Suppressor macrophage treated with lipopolysaccharide for 1 hour (primary cell): ENCODE results near the gene HHIPL1.

Experiments
- DNase-seq, 3 donors: peaks; one replicate each; pipeline ENCODE4 v3.0.0-alpha.2; 2020 to 2022

HHIPL1 gene

GRCh38 chr14:99662846-99663245 lies 17.9 kb downstream of the HHIPL1 start:
- DNase-seq: no peak

- DNase-seq: no peak
Measured at GRCh38 chr14:99663386-99664057, 18.6 kb downstream of the HHIPL1 start.

GRCh38 chr14:99664058-99664936 lies 19.4 kb downstream of the HHIPL1 start:
- DNase-seq: no peak

- no peak for DNase-seq
Measured at GRCh38 chr14:99664937-99665273, 20.0 kb downstream of the HHIPL1 start.

- DNase-seq: no peak
Measured at GRCh38 chr14:99666533-99666932, 21.6 kb downstream of the HHIPL1 start.

- DNase-seq: no peak
Measured at GRCh38 chr14:99667045-99667444, 22.1 kb downstream of the HHIPL1 start.

GRCh38 chr14:99667821-99668220 lies 22.9 kb downstream of the HHIPL1 start:
- DNase-seq: peak in 2 of 3 donors; percentile 19 to 20

- no peak for DNase-seq
Measured at GRCh38 chr14:99668307-99669295, 23.7 kb downstream of the HHIPL1 start.

- peak; percentile 21 to 28 (median 22) for DNase-seq
Measured at GRCh38 chr14:99670361-99671234, 25.7 kb downstream of the HHIPL1 start.

GRCh38 chr14:99671235-99672224 lies 26.6 kb downstream of the HHIPL1 start:
- DNase-seq: no peak

- peak; percentile 43 to 55 (median 54) for DNase-seq
Measured at GRCh38 chr14:99672506-99673304, 27.8 kb downstream of the HHIPL1 start.

GRCh38 chr14:99673305-99674063 lies 28.6 kb downstream of the HHIPL1 start:
- DNase-seq: no peak

GRCh38 chr14:99674064-99674650 lies 29.2 kb downstream of the HHIPL1 start:
- no peak for DNase-seq

- no peak for DNase-seq
Measured at GRCh38 chr14:99674776-99675381, 29.9 kb downstream of the HHIPL1 start.

GRCh38 chr14:99675382-99675835 lies 30.5 kb downstream of the HHIPL1 start:
- DNase-seq: no peak

GRCh38 chr14:99675951-99676350 lies 31.0 kb downstream of the HHIPL1 start:
- DNase-seq: no peak

- no peak for DNase-seq
Measured at GRCh38 chr14:99676657-99677056, 31.7 kb downstream of the HHIPL1 start.
